ENCODE results near the gene MET.

GRCh38 chr7:116630932-116631671 lies 40.9 kb upstream of the MET start:
- no peak for TF ChIP-seq ZNF274 (IDR thresholded peaks at IDR 0.05; ENCODE audit: low read depth, low read length)
- TF ChIP-seq YY1 (IDR thresholded peaks at IDR 0.05; ENCODE audit: insufficient read depth, insufficient read length) = no peak

Measured in NT2/D1 (cell line).